22Rv1 (cell line): Measurements from ENCODE around the gene INSIG1.

Source experiments
- H3K27ac ChIP-seq: fragments of 450-650 bp; 2 replicates; pipeline ENCODE4 v1.5.1; 2017
- ZFX ChIP-seq: fragments of 450-650 bp; IDR thresholded peaks from 2 replicates; pipeline ENCODE4 v1.6.1; 2017; ENCODE audit warnings: antibody characterized with exemption, borderline replicate concordance
- TF ChIP-seq, protein P1 (sequence below): fragments of 450-650 bp; IDR thresholded peaks from 2 replicates; pipeline ENCODE4 v1.5.1; 2017; ENCODE audit warnings: mild to moderate bottlenecking

Gene INSIG1

GRCh38 chr7:155274633-155275355 lies 22.9 kb upstream of the INSIG1 start:
- TF ChIP-seq, protein P1, sequence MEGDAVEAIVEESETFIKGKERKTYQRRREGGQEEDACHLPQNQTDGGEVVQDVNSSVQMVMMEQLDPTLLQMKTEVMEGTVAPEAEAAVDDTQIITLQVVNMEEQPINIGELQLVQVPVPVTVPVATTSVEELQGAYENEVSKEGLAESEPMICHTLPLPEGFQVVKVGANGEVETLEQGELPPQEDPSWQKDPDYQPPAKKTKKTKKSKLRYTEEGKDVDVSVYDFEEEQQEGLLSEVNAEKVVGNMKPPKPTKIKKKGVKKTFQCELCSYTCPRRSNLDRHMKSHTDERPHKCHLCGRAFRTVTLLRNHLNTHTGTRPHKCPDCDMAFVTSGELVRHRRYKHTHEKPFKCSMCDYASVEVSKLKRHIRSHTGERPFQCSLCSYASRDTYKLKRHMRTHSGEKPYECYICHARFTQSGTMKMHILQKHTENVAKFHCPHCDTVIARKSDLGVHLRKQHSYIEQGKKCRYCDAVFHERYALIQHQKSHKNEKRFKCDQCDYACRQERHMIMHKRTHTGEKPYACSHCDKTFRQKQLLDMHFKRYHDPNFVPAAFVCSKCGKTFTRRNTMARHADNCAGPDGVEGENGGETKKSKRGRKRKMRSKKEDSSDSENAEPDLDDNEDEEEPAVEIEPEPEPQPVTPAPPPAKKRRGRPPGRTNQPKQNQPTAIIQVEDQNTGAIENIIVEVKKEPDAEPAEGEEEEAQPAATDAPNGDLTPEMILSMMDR, result no peak
- TF ChIP-seq ZFX, result no peak
- no peak overlapping the region for H3K27ac ChIP-seq

GRCh38 chr7:155276042-155276799 lies 21.5 kb upstream of the INSIG1 start:
- TF ChIP-seq, protein P1, result no peak
- TF ChIP-seq ZFX, result no peak

GRCh38 chr7:155276800-155277375 lies 20.8 kb upstream of the INSIG1 start:
- TF ChIP-seq, protein P1, result no peak
- no peak for TF ChIP-seq ZFX
- H3K27ac ChIP-seq, result no peak overlapping the region

More at GRCh38 chr7:155276042-155276799, 21.5 kb upstream of the INSIG1 start:
- no peak overlapping the region for H3K27ac ChIP-seq

DNA sequence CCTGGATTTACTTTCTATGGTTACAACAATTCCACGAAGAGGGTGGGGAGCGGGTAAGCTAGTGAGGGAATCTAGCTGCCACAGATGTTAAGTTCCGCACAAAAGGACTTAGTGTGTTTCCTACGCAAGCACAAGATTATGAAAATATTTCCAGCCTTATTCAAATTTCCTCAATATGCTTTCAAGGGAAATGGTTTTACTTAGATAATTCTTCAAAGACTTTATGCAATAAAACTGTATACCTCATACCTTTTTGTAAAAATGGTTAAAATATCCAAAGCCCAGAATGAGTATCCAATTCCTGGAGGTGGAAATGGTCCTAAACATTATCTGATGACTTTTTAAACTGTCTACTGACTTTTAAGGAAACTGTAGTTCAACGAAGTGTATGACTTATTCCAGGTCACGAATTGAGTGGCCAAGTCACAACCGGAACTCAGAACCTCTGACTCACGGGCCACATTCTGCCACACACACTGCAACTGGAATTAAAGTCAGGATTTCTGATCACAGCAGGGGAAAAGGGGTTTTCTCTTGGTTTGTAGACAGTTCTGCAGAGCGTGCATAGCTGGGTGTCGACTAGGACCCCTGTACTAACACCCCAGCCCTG lies 20.2 kb upstream of the INSIG1 start:
- TF ChIP-seq ZFX, result no peak
- TF ChIP-seq, protein P1, result no peak

DNA sequence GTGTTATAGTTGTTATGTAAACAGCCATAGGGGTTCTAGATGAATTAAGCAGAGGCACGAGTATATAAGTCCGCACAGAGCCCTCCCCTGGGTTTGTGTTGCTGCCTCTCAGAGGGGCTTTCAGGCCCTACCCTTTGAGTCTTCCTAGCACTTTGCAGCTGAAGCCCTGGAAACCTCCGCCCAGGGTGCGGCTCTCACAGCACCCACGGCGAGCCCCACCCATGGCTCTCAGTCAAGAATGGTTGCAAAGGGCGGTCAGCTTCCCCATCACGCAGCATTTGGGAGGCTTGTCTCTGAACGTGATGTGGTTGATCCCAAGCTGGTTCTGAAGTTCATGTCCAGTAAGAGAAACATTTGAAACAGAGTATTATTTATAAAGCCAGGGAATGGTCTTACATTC lies 18.8 kb upstream of the INSIG1 start:
- no peak for TF ChIP-seq ZFX
- TF ChIP-seq, protein P1, result no peak
- no peak overlapping the region for H3K27ac ChIP-seq

More for the DNA sequence above, 20.2 kb upstream of the INSIG1 start:
- no peak overlapping the region for H3K27ac ChIP-seq

- no peak overlapping the region for H3K27ac ChIP-seq
- no peak for TF ChIP-seq ZFX
- TF ChIP-seq, protein P1, result no peak
Observed at GRCh38 chr7:155279787-155280445, 17.8 kb upstream of the INSIG1 start.
